GM12878 (cell line): Measurements from ENCODE around the gene HERC4. TPM values are rescaled to one million over a fixed set of nuclear protein-coding genes. Genes with fewer than 3 reads are reported as not detected.

Experiments
- ATAC-seq: fragments of 200-7000 bp; cut with Tn5 transposase; 3 replicates; pipeline ENCODE4 v1.9.1; 2020; ENCODE audit warnings: mild to moderate bottlenecking, moderate library complexity
- BruUV-seq: library from RNA; stranded (reverse); fragments of 400-500 nt; replicated peaks from 2 replicates; lab custom pipeline; 2021; lab: Mats Ljungman, UMichigan
- CTCF ChIA-PET: fragments of 300-600 bp; sonication (Branson Sonifier 250); formaldehyde crosslinking; extraction: SDS; loops from one replicate; lab custom pipeline; 2021; ENCODE audit warnings: inconsistent platforms; lab: Yijun Ruan, JAX
- POLR2A ChIA-PET: fragments of 350-600 bp; formaldehyde crosslinking; extraction: SDS; loops from one replicate; lab custom pipeline; 2021; ENCODE audit warnings: inconsistent platforms; lab: Charles Lee
- RAD21 ChIA-PET: fragments of 300-600 bp; sonication (Branson Sonifier 250); formaldehyde crosslinking; loops from one replicate; lab custom pipeline; 2023; ENCODE audit warnings: antibody characterized with exemption; ENCODE audit not compliant: unreplicated experiment; lab: Charles Lee
- SMC1A ChIA-PET: fragments of 300-600 bp; sonication (Branson Sonifier 250); formaldehyde crosslinking; loops from one replicate; lab custom pipeline; 2023; ENCODE audit not compliant: unreplicated experiment, uncharacterized antibody; lab: Charles Lee
- DNase-seq: peaks from one replicate; pipeline ENCODE4 v3.0.0-alpha.2; 2011; ENCODE audit warnings: low read depth, low spot score
- FAIRE-seq: peaks from 3 replicates; lab custom pipeline; 2011; peaks lifted over from hg19 to GRCh38; lab: Jason Lieb, UNC
- H2AFZ ChIP-seq: 2 replicates; pipeline ENCODE4 v1.6.0; 2011; ENCODE audit warnings: low read depth, low read length, control low read depth; ENCODE audit not compliant: control insufficient read depth
- H3K27ac ChIP-seq: 2 replicates; pipeline ENCODE4 v1.5.1; 2011; ENCODE audit warnings: control low read depth; ENCODE audit not compliant: control insufficient read depth, insufficient read depth
- H3K27me3 ChIP-seq, 2 experiments: replicated peaks in 1 of 2; 2 replicates each; pipeline versions ENCODE4 v1.6.0 to v1.6.1; 2011; ENCODE audit warnings: low read length in 1 of 2; ENCODE audit not compliant: control insufficient read depth in 2 of 2, insufficient read depth in 2 of 2
- H3K36me3 ChIP-seq, 2 experiments: 2 replicates each; pipeline ENCODE4 v1.5.1; 2011; ENCODE audit warnings: low read length in 1 of 2; ENCODE audit not compliant: control insufficient read depth in 2 of 2, insufficient read depth in 2 of 2
- H3K4me1 ChIP-seq: 2 replicates; pipeline ENCODE4 v1.6.1; 2011; ENCODE audit warnings: mild to moderate bottlenecking, low read length, moderate library complexity, mixed read lengths; ENCODE audit not compliant: control insufficient read depth, insufficient read depth
- H3K4me2 ChIP-seq: 2 replicates; pipeline ENCODE4 v1.6.0; 2011; ENCODE audit warnings: control low read depth; ENCODE audit not compliant: control insufficient read depth, insufficient read depth
- H3K4me3 ChIP-seq: fragments of 200-600 bp; sonication (generic); 2 replicates; pipeline ENCODE4 v1.5.1; 2016
- H3K79me2 ChIP-seq: 2 replicates; pipeline ENCODE4 v1.6.0; 2011; ENCODE audit warnings: low read length; ENCODE audit not compliant: control insufficient read depth, insufficient read depth
- H3K9ac ChIP-seq: 2 replicates; pipeline ENCODE4 v1.8.0; 2011; ENCODE audit warnings: low read length, control low read depth, mixed read lengths; ENCODE audit not compliant: control insufficient read depth, insufficient read depth
- H3K9me3 ChIP-seq: replicated peaks from 3 replicates; pipeline ENCODE4 v1.5.1; 2011; ENCODE audit warnings: mild to moderate bottlenecking, low read length; ENCODE audit not compliant: control insufficient read depth, insufficient read depth
- H4K20me1 ChIP-seq: 2 replicates; pipeline ENCODE4 v1.6.0; 2011; ENCODE audit not compliant: control insufficient read depth, insufficient read depth
- CREB1 ChIP-seq: IDR thresholded peaks from 2 replicates; pipeline ENCODE4 v1.6.1; 2012; ENCODE audit warnings: low read depth, mild to moderate bottlenecking, inconsistent platforms
- DPF2 ChIP-seq: fragments of 450-650 bp; IDR thresholded peaks from 2 replicates; pipeline ENCODE4 v1.6.1; 2017; ENCODE audit warnings: mild to moderate bottlenecking
- HSF1 ChIP-seq: fragments of 150-350 bp; IDR thresholded peaks from 2 replicates; pipeline ENCODE4 v1.6.1; 2014; ENCODE audit warnings: mild to moderate bottlenecking, low read depth, low read length
- RB1 ChIP-seq: fragments of 450-650 bp; formaldehyde crosslinking; IDR thresholded peaks from 2 replicates; pipeline ENCODE4 v1.6.1; 2017; ENCODE audit warnings: mild to moderate bottlenecking, borderline replicate concordance
- USF1 ChIP-seq: IDR thresholded peaks from 2 replicates; pipeline ENCODE4 v1.6.1; 2011; ENCODE audit warnings: borderline replicate concordance, low read depth, mild to moderate bottlenecking, moderate library complexity, mixed read lengths, low read length; ENCODE audit not compliant: insufficient read depth; ENCODE audit errors: extremely low read length
- ZBTB11 ChIP-seq: fragments of 450-650 bp; formaldehyde crosslinking; IDR thresholded peaks from 2 replicates; pipeline ENCODE4 v1.5.0; 2022; ENCODE audit warnings: mild to moderate bottlenecking, missing genetic modification characterization
- WGBS: methylation state at CpG from one replicate; pipeline ENCODE4 v1.1.6; 2016; ENCODE audit warnings: low lambda C conversion rate; ENCODE audit not compliant: insufficient replicate concordance, insufficient coverage; ENCODE audit errors: missing lambda C conversion rate; 5-methylcytosine and 5-hydroxymethylcytosine counted together
- in situ Hi-C: fragments of 300-500 bp; cut with MboI; formaldehyde crosslinking; loops from 9 replicates; pipeline ENCODE4 v1.14.3; 2018; ENCODE audit warnings: mixed read lengths
- intact Hi-C: fragments of 100-400 bp; cut with micrococcal nuclease; formaldehyde crosslinking; loops from one replicate; pipeline ENCODE4 v1.14.2; 2022; ENCODE audit not compliant: unreplicated experiment
- polyA plus RNA-seq, 11 experiments: library from polyadenylated mRNA; depleted of rRNA in 4 of 11; unstranded in 6 of 11; stranded (reverse) in 5 of 11; fragments of >200 nt; fragmentation: Nextera tagmentation in 4 of 11; fragmentation: Illumina TruSeq in 1 of 11; extraction: Ambion mirVana in 4 of 11; extraction: Trizol in 1 of 11; gene quantifications; 1 replicate in 1 of 11; 2 replicates in 10 of 11; pipeline versions ENCODE4 v1.2.1 to v1.2.3, GENCODE V29; 2011 to 2016; ENCODE audit warnings: inconsistent platforms in 2 of 11, missing spikeins in 2 of 11, low read depth in 1 of 11
- total RNA-seq, 4 experiments: library from RNA; depleted of rRNA in 3 of 4; stranded (reverse); fragments of >200 nt in 3 of 4; fragmentation: Illumina TruSeq in 1 of 4; extraction: Trizol in 1 of 4; gene quantifications; 2 replicates each; pipeline versions ENCODE4 v1.2.1 to v1.2.3, GENCODE V29; 2013 to 2021
- TF ChIP-seq, protein P1 (sequence below): IDR thresholded peaks from 2 replicates; pipeline ENCODE4 v1.6.1; 2011; ENCODE audit warnings: mild to moderate bottlenecking, low read depth, low read length, moderate library complexity; ENCODE audit not compliant: insufficient replicate concordance
- TF ChIP-seq, protein P2 (sequence below): fragments of 450-650 bp; formaldehyde crosslinking; IDR thresholded peaks from 2 replicates; pipeline ENCODE4 v1.4.0; 2020; ENCODE audit warnings: mild to moderate bottlenecking, moderate library complexity

HERC4 gene
- total and polyA plus RNA-seq, 10 of the 15 experiments (the other 5 are each of a cell fraction or from before 2014, with no cell fraction given), result 9.7 to 36.8 (median 23.4) TPM

GRCh38 chr10:67893637-67894036 is 181.4 kb downstream of the HERC4 start:
- no TSS peak for BruUV-seq
- Histone ChIP-seq H3K27me3 (no peaks in the 10 kb centered on the region), H3K36me3 (peaks cover 2 to 23% of the 10 kb centered on the region in 2 experiments; a peak in 3 of 4 replicates)

More at GRCh38 chr10:67893637-67894036, 181.4 kb downstream of the HERC4 start:
- no peaks in the 10 kb centered on the region for H3K9me3 ChIP-seq
- in situ Hi-C loops, result no loop called here
- H3K4me1 ChIP-seq, result no peaks in the 10 kb centered on the region
- H3K27ac ChIP-seq, result no peak overlapping the region
- DNase-seq, result no peak
- 87% methylated on average over 9 of the region's 14 CpGs for WGBS
- ChIA-PET SMC1A (interaction anchor here (1.1 kb wide), 1 partner anchor 10 kb away, joined by 4 read pairs; no protein-coding TSS in a partner anchor), RAD21 (no interaction called here), CTCF (interaction anchor here (1.1 kb wide), 1 partner anchor 319 kb away, joined by 5 read pairs; no protein-coding TSS in a partner anchor), POLR2A (no interaction called here)
- no peak for ATAC-seq
- no peak overlapping the region for H3K9ac ChIP-seq
- H4K20me1 ChIP-seq, result no peaks in the 10 kb centered on the region
- no peak for TF ChIP-seq RB1
- no peak for TF ChIP-seq CREB1
- TF ChIP-seq DPF2, result no peak
- TF ChIP-seq, protein P1, sequence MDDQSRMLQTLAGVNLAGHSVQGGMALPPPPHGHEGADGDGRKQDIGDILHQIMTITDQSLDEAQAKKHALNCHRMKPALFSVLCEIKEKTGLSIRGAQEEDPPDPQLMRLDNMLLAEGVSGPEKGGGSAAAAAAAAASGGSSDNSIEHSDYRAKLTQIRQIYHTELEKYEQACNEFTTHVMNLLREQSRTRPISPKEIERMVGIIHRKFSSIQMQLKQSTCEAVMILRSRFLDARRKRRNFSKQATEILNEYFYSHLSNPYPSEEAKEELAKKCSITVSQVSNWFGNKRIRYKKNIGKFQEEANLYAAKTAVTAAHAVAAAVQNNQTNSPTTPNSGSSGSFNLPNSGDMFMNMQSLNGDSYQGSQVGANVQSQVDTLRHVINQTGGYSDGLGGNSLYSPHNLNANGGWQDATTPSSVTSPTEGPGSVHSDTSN, result no peak
- TF ChIP-seq HSF1, result no peak
- no peak for TF ChIP-seq USF1
- TF ChIP-seq, protein P2, sequence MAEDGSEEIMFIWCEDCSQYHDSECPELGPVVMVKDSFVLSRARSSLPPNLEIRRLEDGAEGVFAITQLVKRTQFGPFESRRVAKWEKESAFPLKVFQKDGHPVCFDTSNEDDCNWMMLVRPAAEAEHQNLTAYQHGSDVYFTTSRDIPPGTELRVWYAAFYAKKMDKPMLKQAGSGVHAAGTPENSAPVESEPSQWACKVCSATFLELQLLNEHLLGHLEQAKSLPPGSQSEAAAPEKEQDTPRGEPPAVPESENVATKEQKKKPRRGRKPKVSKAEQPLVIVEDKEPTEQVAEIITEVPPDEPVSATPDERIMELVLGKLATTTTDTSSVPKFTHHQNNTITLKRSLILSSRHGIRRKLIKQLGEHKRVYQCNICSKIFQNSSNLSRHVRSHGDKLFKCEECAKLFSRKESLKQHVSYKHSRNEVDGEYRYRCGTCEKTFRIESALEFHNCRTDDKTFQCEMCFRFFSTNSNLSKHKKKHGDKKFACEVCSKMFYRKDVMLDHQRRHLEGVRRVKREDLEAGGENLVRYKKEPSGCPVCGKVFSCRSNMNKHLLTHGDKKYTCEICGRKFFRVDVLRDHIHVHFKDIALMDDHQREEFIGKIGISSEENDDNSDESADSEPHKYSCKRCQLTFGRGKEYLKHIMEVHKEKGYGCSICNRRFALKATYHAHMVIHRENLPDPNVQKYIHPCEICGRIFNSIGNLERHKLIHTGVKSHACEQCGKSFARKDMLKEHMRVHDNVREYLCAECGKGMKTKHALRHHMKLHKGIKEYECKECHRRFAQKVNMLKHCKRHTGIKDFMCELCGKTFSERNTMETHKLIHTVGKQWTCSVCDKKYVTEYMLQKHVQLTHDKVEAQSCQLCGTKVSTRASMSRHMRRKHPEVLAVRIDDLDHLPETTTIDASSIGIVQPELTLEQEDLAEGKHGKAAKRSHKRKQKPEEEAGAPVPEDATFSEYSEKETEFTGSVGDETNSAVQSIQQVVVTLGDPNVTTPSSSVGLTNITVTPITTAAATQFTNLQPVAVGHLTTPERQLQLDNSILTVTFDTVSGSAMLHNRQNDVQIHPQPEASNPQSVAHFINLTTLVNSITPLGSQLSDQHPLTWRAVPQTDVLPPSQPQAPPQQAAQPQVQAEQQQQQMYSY (CRISPR knock-in tag), result no peak
- TF ChIP-seq ZBTB11 (CRISPR knock-in tag), result no peak
- H3K4me3 ChIP-seq, result no peak overlapping the region
- no peak overlapping the region for H2AFZ ChIP-seq
- peaks cover 4% of the 10 kb centered on the region for H3K79me2 ChIP-seq
- intact Hi-C loops, result no loop called here
- H3K4me2 ChIP-seq, result no peak overlapping the region
- FAIRE-seq, result no peak
